HG03521 (cell line): ENCODE measurements around the gene SULF2.

Experiments used
- ATAC-seq: cut with Tn5 transposase; IDR thresholded peaks from one replicate; pipeline ENCODE4 v1.9.1; 2021; ENCODE audit warnings: mild to moderate bottlenecking, moderate library complexity; ENCODE audit not compliant: unreplicated experiment

Gene SULF2

DNA sequence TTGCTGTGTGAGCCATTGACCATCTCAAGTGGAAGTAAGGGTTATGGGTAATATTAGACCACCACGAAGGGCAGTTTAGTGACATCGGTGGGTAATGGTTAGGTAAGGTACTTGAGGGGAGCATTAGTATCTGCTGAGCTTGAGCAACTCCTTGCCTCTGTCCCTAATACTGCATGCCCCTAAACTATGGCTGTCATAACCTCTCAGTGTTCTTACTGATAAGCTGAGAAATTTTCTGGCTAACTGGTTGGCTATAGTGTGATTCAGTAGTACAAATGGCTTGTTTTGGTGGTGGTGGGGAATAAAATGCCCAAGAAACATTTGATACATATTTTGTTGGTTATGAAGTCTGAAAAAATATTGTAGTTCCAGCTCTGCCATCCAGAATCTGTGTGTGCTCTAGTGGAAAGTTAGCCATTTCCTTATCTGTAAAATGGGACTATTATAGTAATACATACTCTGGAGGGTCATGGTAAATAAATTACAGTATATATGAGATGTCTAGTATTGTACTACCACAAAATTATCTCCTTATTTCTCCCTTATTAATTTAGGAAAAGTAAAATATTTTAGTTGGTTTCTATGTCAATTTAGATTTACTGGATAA lies 170.5 kb downstream of the SULF2 start:
- no peak for ATAC-seq

DNA sequence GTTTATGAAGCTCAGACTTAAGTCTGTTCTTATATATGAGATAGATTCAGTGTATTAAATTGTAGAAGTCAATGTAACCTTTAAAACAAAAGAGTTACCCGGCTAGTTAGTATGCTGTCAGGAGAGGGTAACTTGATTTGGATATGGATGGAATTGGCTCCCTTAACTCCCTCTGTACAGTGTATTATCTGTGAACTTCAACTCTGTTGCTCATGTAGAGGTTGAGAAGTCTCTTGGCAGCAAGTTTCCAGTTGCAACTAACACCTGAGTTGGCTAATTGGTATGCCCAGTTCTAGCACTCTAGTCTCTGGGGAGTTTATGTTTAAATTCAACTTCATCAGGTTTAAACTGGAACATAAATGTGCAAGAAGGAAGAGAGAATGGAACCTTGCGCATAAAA lies 172.6 kb downstream of the SULF2 start:
- no peak for ATAC-seq

DNA sequence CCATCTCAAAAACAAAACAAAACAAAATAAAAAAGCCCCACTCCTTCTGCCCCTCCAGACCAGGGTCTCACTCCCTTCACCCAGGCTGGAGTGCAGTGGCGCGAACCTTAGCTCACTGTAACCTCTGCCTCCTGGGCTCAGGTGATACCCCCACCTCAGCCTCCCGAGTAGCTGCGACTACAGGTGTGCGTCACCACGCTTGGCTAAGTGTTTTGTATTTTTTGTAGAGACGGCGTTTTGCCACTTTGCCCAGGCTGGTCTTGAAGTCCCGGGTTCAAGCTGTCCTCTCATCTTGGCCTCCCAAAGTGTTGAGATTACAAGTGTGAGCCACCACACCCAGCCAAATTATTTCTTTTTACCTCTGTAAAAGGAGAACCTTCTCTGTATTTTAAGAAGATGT lies 173.5 kb downstream of the SULF2 start:
- ATAC-seq, result no peak

DNA sequence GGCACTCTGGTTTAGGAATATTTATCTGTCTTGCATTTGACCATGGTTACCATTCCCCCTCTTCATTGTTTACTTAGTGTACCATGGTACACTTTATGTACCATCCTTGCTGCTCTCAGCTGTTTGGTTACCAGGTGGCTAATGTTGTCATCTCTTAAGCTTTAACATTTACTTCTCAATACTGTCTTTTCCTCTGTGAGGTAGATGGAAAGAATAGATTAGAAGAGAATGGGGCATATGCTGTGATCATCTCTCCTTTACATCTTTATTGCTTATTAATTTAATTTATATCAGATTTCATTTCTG lies 174.4 kb downstream of the SULF2 start:
- no peak for ATAC-seq

DNA sequence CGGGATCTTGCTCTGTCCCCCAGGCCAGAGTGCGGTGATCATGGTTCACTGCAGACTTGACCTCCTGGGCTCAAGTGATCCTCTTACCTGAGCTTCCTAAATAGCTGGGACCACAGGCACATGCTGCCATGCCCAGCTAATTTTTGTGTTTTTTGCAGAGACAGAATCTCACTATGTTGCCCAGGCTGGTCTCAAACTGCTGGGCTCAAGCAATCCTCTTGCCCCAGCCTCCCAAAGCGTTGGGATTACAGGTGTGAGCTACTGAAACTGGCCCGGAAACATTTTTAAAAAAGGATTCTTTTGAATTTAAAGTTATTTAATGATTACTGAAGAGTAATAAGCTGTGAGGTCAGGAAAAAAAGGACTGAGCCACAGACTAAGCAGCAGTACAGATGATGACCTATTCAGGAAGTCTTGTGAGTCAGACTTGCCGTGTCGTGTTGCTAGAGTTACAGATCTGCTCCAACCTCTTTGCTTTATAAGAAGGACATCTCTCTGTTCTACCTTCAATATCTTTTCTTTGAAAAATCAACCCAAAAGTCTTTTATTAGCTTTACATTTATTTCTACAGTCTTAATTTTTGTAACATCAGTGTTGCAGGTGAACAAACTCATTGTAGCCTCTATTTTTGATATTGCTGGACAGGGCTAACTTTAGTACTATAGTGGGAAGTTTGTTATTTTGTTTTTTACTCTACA lies 174.9 kb downstream of the SULF2 start:
- no peak for ATAC-seq

DNA sequence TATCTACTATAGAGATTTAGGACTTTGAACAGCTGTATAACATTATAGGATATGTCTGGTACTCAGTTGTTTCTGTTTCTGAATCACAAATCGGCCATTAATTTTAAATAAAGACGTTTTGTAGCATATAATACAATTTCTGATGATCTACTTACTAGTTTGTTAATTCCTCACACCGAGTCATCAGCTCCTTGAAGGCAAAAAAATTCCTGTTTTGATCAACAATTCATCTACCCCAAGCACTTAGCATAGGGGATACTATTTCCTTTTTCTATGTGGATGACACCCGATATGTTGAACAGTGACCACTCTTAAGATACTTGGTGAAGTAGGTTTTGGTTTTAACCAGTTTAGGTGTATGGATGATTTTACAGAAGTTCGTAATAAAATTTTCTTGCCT lies 176.3 kb downstream of the SULF2 start:
- ATAC-seq, result no peak
